ENCODE results near the gene CLCNKB. TPM values are rescaled to one million over a fixed set of nuclear protein-coding genes. Genes with fewer than 3 reads are reported as not detected.
"Not testable (repeated sequence)": the region's sequence is repeated elsewhere in the genome, so short reads cannot be mapped to it uniquely, and the experiment has no call there.

The CLCNKB gene
- total RNA-seq, result not detected in 2 replicates

DNA sequence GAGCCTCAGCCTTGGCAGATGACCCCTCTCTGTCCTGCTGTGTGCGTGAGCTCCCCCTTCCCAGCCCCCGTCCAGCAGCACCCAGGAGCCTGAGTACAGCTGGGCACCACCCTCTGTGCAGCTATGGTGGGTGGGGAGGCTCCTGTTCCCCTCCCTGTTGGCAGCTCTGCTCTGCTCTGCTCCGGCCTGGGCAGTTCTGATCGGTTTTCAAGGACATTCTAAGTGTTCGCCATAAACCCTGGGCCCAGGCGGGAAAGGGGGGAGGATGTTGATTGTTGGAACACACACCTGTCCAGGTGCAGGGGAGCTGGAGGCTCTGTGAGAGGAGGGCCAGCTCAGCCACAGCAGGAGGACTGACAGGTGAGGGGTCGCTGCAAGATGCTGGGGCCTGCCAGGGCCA, at the start of gene CLCNKB:
TSS of gene CLCNKB (plus strand) at position 262 of the 400 bp plus-strand sequence. CDS start 711 bp downstream, outside the sequence.
- intact Hi-C loops (cut with micrococcal nuclease), result no loop called here

- intact Hi-C loops (cut with micrococcal nuclease), result loop anchor here (1.0 kb wide), 2 partner anchors 179 to 202 kb away; no protein-coding TSS in a partner anchor
Measured at GRCh38 chr1:15994081-15994480, 49.5 kb upstream of the CLCNKB start.

DNA sequence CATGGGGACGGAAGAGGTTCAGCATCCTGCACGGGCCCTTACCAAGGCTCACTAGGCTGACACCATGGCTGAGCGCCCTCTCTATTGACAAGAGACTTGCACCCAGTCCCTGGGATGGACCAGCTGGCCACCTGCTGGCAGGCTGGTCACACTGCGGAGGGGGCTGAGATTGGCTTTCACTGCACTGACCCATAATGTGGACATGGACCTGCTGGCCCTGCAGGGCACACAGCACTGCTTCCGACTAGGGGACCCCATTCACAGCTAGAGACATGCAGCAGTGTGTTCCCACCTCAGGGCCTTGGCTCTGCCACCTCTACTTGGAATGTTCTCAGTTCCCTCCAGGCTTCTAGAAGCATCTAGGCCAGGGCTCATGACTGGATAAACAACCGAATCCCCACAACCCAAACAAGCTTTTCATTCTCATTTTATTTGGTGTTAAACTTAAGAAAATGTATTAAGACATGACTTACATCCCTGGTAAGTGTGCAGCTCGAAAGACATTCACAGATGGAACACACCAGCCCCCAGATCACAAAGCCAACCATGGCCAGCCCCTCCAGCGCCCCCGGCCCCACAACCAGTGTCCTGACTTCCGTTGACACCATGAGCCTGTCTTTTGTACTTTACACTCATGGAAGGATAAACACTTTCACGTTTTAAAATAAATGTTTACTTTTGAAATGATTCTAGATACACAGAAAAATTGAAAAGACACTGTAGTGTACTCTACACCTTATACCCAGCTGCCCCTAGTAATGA, 48.8 kb upstream of the CLCNKB start:
- intact Hi-C loops (cut with micrococcal nuclease), result loop anchor here (1.0 kb wide), 2 partner anchors 179 to 202 kb away; no protein-coding TSS in a partner anchor

DNA sequence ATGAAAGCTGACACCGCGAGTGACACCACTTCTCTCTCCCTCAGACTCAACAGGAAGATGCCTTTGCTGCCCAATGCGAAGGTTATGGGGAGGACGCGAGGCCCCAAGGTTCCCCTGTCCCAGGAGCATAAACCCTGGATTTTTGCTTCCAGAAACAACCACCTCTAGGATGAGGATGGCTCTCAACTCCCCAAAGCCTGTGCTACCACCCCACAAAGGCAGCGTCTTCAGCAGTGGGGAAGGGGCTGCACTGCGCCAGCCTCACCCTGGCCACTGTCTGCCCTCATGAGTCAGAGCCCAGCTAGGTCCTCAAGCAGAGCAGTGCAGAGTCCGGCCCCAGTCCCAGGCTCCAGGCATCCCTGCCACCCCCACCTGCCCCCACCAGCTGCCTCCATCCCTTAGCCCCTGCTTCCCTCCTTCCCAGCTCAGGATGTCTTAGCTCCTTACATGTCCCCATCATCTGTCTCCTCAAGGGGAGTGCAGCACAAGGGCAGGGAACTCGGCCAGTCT, 46.5 kb upstream of the CLCNKB start:
- intact Hi-C loops (cut with micrococcal nuclease), result no loop called here

DNA sequence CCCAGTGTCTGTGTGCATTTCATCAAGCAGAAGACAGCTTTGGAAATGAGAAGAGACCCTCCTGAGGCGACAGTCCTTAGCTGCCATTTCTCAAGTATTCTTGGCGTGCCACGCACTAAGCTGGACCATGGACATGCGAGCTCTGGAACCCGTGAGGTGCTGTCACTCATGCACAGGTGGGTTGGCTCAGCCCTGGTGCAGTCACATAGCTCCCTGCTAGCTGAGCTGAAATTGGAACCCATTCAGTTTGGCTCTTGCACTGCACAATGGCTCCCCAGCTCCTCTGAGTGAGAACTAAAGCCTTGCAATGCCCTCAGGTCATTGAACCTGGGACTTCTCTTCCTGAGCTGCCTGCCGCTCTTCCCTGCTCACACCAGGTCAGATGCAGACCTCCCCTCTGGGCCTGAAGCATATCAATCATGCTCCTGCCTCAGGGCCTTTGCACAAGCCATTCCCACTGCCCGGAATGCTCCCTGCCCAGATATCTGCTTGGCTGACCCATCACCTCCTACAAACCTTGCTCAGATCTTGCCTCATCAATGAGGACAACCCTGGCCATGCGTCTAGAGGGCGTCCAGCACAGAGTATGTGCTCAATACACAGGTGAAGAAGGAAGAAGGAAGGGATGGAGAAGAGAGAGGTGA, 45.8 kb upstream of the CLCNKB start:
- intact Hi-C loops (cut with micrococcal nuclease), result no loop called here

- intact Hi-C loops (cut with micrococcal nuclease), result no loop called here
Measured at GRCh38 chr1:15998929-15999328, 44.7 kb upstream of the CLCNKB start.

DNA sequence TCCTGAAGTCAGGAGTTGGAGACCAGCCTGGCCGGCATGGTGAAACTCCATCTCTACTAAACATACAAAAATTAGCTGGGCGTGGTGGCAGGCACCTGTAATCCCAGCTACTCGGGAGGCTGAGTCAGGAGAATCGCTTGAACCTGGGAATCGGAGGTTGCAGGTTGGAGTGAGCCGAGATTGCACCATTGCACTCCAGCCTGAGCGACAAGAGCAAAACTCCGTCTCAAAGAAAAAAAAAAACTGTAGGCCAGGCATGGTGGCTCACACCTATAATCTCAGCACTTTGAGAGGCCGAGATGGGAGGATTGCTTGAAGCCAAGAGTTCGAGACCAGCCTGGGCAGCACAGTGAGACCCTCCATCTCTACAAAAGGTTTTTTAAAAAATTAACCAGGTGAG, 42.3 kb upstream of the CLCNKB start:
- intact Hi-C loops (cut with micrococcal nuclease), result not testable (repeated sequence)

- intact Hi-C loops (cut with micrococcal nuclease), result no loop called here
Measured at GRCh38 chr1:16005597-16005996, 38.0 kb upstream of the CLCNKB start.

DNA sequence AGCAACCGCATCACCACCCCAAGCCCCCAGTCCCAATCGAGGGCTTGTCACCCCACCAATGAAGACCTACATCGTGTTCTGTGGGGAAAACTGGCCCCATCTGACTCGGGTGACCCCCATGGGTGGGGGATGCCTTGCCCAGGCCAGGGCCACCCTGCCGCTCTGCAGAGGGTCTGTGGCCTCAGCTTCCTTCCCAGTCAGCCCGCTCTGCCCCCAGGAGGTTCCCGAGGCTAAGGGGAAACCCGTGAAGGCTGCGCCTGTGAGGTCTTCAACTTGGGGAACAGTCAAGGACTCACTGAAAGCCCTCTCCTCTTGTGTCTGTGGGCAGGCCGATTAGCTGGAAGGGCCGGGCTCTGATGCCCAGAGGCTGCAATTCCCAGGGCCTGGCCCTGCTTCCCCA, 37.6 kb upstream of the CLCNKB start:
- intact Hi-C loops (cut with micrococcal nuclease), result loop anchor here (2.0 kb wide), 1 partner anchor 191 kb away; no protein-coding TSS in a partner anchor

DNA sequence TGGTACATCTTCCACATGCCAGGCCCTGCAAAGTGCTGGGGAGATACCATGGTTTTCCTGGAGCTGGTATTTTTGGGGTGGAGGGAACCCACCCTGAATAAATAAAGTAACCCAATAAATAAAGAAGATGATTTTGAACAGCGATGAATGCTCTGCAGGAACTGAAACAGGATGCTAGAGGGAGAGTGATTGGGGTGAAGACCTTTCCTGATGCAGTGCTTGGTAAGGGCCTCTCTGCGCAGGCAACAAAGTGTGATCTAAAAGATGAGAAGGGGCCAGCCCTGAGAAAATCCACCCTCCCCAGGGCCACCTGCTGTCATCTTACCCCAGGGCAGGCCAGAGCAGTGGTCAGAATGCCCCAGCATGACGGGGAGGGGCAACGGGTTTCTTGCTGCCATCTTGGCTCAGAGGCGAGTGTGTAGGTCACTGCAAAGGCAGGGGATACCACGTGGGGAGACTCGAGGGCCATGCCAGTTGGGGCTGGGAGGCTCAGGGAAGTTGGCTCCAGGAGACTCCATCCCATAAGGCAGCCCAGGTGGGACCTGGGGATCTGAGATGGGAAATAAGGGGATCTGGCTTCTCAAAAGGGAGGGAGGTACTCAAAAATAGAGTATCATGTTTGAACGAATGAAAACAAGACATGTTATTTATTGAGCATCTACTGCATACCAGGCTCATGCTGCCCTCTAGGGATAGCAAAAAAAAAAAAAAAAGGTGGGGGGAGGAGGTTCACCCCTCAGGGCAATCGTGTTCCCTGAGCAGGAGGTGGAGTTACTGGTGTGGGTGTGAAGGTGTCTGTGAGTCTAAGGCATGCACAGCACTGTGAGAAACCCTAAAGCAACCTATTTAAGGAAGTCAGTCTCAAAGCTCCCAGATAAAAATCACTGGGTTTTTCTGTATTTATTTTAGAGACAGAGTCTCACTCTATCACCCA, 36.8 kb upstream of the CLCNKB start:
- intact Hi-C loops (cut with micrococcal nuclease), result loop anchor here (1.0 to 2.0 kb wide), 2 partner anchors 192 to 215 kb away; no protein-coding TSS in a partner anchor

- intact Hi-C loops (cut with micrococcal nuclease), result loop anchor here (1.0 to 2.0 kb wide), 3 partner anchors 71 to 216 kb away; no protein-coding TSS in a partner anchor
Measured at GRCh38 chr1:16007671-16008341, 35.8 kb upstream of the CLCNKB start.

- intact Hi-C loops (cut with micrococcal nuclease), result loop anchor here (1.0 to 2.0 kb wide), 4 partner anchors 47 to 235 kb away; no protein-coding TSS in a partner anchor
Measured at GRCh38 chr1:16009030-16009460, 34.5 kb upstream of the CLCNKB start.

DNA sequence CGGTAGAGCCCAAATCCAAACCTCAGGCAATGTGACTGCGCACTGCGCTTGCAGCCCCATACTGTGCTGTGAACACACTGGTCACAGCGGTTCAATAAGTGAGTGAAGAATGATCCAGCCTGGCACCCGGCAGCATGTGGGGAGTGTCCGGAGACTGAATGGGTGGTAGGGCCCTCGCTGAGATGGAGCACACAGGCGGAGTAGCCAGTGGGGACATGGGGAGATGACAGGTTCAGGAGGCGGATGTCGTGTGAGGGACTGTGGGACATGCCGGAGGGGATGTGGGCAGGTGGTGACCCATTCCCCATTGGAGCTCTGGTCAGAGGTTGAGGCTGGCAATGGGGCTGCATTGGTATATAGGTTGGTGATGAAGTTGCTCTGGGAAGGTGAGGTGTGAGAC, 33.9 kb upstream of the CLCNKB start:
- intact Hi-C loops (cut with micrococcal nuclease), result loop anchor here (1.0 to 10.0 kb wide), 5 partner anchors 47 to 355 kb away; partner anchors contain the start of gene SZRD1

DNA sequence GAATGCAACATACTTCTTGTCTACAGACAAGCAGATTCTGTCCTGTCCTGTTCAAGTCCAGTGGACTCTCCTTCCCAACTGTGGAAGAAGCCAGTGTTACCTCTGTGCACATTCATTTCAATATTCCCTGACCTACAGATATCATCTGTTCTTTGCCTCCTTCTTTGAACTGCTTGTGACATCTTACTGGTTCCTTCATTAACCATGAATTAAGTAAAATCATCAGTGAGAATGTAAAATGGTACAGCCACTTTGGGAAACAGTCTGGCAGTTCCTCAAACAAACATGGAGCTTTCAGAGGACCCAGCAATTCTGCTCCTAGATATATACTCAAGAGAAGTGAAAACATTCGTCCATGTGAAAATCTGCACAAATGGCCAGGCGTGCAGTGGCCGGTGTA, 32.7 kb upstream of the CLCNKB start:
- intact Hi-C loops (cut with micrococcal nuclease), result loop anchor here (10.0 kb wide), 1 partner anchor 354 kb away; the partner anchor contains the start of gene SZRD1

GRCh38 chr1:16011936-16012589, 31.5 kb upstream of the CLCNKB start:
- intact Hi-C loops (cut with micrococcal nuclease), result loop anchor here (1.0 to 10.0 kb wide), 2 partner anchors 36 to 353 kb away; partner anchors contain the start of genes SZRD1 and ZBTB17

GRCh38 chr1:16012590-16013219, 30.9 kb upstream of the CLCNKB start:
- intact Hi-C loops (cut with micrococcal nuclease), result loop anchor here (1.0 to 10.0 kb wide), 2 partner anchors 36 to 352 kb away; partner anchors contain the start of genes SZRD1 and ZBTB17

- intact Hi-C loops (cut with micrococcal nuclease), result loop anchor here (10.0 kb wide), 1 partner anchor 351 kb away; the partner anchor contains the start of gene SZRD1
Measured at GRCh38 chr1:16013220-16013907, 30.2 kb upstream of the CLCNKB start.

DNA sequence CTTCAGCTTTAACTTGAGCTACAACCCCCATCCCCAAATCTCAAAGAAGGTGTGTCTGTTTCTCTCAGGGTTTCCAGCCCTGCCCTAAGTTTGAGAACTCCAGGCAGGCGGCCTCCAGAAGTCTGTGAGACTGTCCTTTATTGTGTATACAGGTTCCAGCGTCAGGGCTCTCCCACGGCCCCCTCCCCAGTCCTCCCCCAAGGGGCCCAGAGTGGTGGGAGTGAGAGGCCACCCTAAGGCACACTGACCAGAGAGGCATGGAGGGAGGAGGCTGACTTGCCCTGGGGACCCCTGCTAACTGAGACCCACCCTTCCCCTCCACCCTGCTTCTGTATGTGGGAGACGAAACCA, 29.7 kb upstream of the CLCNKB start:
- intact Hi-C loops (cut with micrococcal nuclease), result loop anchor here (10.0 kb wide), 1 partner anchor 351 kb away; the partner anchor contains the start of gene SZRD1

Data from T-helper 1 cell treated with Interleukin-12 subunit alpha and Interleukin-12 subunit beta and Interleukin-4 antibody, amounts not matched to agents 30 ng/mL and 1 ng/mL, for 36 hours (primary cell).